ENCODE measurements around the gene PLEKHO1.
A peak's percentile ranks its signal among the peaks of the same experiment; 100 is the strongest.
"Not testable (repeated sequence)": the region's sequence is repeated elsewhere in the genome, so short reads cannot be mapped to it uniquely, and the experiment has no call there.

The PLEKHO1 gene

DNA sequence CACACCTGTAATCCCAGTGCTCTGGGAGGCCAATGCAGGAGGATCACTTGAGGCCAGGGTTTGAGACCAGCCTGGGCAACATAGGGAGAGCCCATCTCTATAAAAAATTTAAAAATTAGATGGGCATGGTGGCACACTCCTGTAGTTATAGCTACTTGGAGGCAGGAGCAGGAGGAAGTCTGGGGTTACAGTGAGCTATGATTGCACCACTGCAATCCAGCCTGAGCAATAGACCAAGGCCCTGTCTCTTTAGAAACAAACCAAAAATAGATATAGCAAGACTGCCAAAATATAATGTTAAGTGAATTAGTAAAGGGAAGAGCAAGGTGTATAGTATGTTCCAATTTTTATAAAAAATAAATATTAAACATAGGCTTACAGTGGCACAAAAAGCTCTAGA is 28.8 kb downstream of the PLEKHO1 start:
- H3K36me3 ChIP-seq (ENCODE audit: control insufficient read depth, insufficient read depth, low read length): no peaks in the 10 kb centered on the region
- no peaks in the 10 kb centered on the region for H3K9me3 ChIP-seq (ENCODE audit: control insufficient read depth, insufficient read depth, low read depth, low read length)
- no peaks in the 10 kb centered on the region for H3K27me3 ChIP-seq (ENCODE audit: control insufficient read depth, insufficient read depth, low read length)
- H3K27ac ChIP-seq (ENCODE audit: low read depth, low read length): no peak overlapping the region
- no peak overlapping the region for H3K9ac ChIP-seq (ENCODE audit: low read length)
- H3K4me1 ChIP-seq (ENCODE audit: control insufficient read depth, insufficient read depth, low read length): peaks cover under 1% of the 10 kb centered on the region; the same call in 1 of the 2 replicates
- no peak overlapping the region for H3K4me3 ChIP-seq (ENCODE audit: low read depth, low read length)

DNA sequence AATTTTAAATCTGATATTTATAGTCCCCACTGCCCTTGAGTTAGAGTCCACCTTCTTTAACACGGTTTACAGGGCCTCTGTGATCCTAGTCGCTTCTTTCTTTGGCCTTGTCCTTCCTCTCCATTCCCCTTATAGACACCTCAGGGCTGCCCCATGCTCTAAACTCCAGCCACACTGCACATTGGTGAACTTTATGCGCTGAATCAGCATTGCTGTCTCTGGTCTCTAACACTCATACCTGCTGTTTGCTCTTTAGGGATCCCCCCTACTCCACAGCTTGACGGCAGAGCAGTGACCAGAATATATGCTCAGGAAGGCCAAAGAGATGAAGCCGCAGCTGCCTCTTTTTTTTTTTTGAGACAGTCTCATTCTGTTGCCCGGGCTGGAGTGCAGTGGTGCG is 30.2 kb downstream of the PLEKHO1 start:
- H3K9me3 ChIP-seq (ENCODE audit: control insufficient read depth, insufficient read depth, low read depth, low read length): no peaks in the 10 kb centered on the region
- H3K27me3 ChIP-seq (ENCODE audit: control insufficient read depth, insufficient read depth, low read length): no peaks in the 10 kb centered on the region
- H3K27ac ChIP-seq (ENCODE audit: low read depth, low read length): no peak overlapping the region
- no peak overlapping the region for H3K4me3 ChIP-seq (ENCODE audit: low read depth, low read length)
- no peaks in the 10 kb centered on the region for H3K4me1 ChIP-seq (ENCODE audit: control insufficient read depth, insufficient read depth, low read length)
- H3K9ac ChIP-seq (ENCODE audit: low read length): no peak overlapping the region
- no peaks in the 10 kb centered on the region for H3K36me3 ChIP-seq (ENCODE audit: control insufficient read depth, insufficient read depth, low read length)

- no peaks in the 10 kb centered on the region for H3K27me3 ChIP-seq (ENCODE audit: control insufficient read depth, insufficient read depth, low read length)
- H3K9ac ChIP-seq (ENCODE audit: low read length): no peak overlapping the region
- H3K4me3 ChIP-seq (ENCODE audit: low read depth, low read length): no peak overlapping the region
- no peaks in the 10 kb centered on the region for H3K4me1 ChIP-seq (ENCODE audit: control insufficient read depth, insufficient read depth, low read length)
- H3K9me3 ChIP-seq (ENCODE audit: control insufficient read depth, insufficient read depth, low read depth, low read length): no peaks in the 10 kb centered on the region
- H3K27ac ChIP-seq (ENCODE audit: low read depth, low read length): no peak overlapping the region
- no peaks in the 10 kb centered on the region for H3K36me3 ChIP-seq (ENCODE audit: control insufficient read depth, insufficient read depth, low read length)
These were observed 30.8 kb downstream of the PLEKHO1 start for GRCh38 chr1:150180474-150180873.

DNA sequence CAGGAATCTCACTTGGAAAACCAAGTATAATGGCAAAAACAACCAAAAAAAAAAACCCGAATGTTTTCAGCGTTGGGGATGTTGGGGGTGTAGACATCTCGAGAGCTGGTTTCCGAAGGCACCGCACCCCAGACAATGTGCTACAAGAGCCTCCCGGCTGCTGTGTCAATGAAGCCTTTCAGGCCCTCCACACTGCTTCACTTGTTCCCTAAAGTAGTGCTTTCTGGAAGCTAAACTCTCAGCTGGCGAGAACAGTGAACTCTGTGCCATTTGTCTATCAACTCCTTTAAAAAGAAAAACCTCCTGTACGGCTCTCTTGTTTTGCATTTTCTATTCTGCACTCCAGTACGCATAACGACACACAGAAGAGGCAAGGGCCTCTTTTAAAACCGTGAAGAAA is 32.5 kb downstream of the PLEKHO1 start:
- Histone ChIP-seq H3K36me3 (ENCODE audit: control insufficient read depth, insufficient read depth, low read length) (no peaks in the 10 kb centered on the region), H3K9me3 (ENCODE audit: control insufficient read depth, insufficient read depth, low read depth, low read length) (no peaks in the 10 kb centered on the region), H3K9ac (ENCODE audit: low read length) (no peak overlapping the region), H3K4me1 (ENCODE audit: control insufficient read depth, insufficient read depth, low read length) (no peaks in the 10 kb centered on the region), H3K27ac (ENCODE audit: low read depth, low read length) (no peak overlapping the region), H3K4me3 (ENCODE audit: low read depth, low read length) (no peak overlapping the region), H3K27me3 (ENCODE audit: control insufficient read depth, insufficient read depth, low read length) (no peaks in the 10 kb centered on the region)

DNA sequence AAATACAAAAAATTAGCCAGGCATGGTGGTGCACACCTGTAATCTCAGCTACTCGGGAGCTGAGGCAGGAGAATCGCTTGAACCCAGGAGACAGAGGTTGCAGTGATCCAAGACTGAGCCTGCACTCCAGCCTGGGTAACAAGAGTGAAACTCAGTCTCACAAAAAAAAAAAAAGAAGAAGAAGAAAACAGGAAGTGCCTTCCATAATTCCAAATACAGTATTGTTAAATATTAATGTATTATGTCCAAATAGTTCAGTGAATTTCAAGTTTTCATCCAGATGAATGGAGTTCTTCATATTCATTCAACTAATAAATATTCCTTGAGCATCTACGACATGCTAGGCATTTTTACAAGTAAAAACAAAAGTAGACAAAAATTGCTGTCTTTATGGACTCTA is 33.3 kb downstream of the PLEKHO1 start:
- Histone ChIP-seq H3K4me1 (ENCODE audit: control insufficient read depth, insufficient read depth, low read length) (0 out of 2 replicates have a peak, but pooled peaks cover 2% of the 10 kb centered on the region), H3K9ac (ENCODE audit: low read length) (no peak overlapping the region), H3K4me3 (ENCODE audit: low read depth, low read length) (no peak overlapping the region), H3K9me3 (ENCODE audit: control insufficient read depth, insufficient read depth, low read depth, low read length) (no peaks in the 10 kb centered on the region), H3K27me3 (ENCODE audit: control insufficient read depth, insufficient read depth, low read length) (no peaks in the 10 kb centered on the region), H3K27ac (ENCODE audit: low read depth, low read length) (no peak overlapping the region), H3K36me3 (ENCODE audit: control insufficient read depth, insufficient read depth, low read length) (no peaks in the 10 kb centered on the region)

GRCh38 chr1:150185481-150185880 is 35.8 kb downstream of the PLEKHO1 start:
- Histone ChIP-seq H3K9ac (ENCODE audit: low read length) (no peak overlapping the region), H3K4me3 (ENCODE audit: low read depth, low read length) (no peak overlapping the region), H3K4me1 (ENCODE audit: control insufficient read depth, insufficient read depth, low read length) (0 out of 2 replicates have a peak, but pooled peaks cover 2% of the 10 kb centered on the region)

GRCh38 chr1:150186438-150186788 is 36.7 kb downstream of the PLEKHO1 start:
- H3K9me3 ChIP-seq (ENCODE audit: control insufficient read depth, insufficient read depth, low read depth, low read length); H3K9ac ChIP-seq (ENCODE audit: low read length); H3K4me3 ChIP-seq (ENCODE audit: low read depth, low read length); H3K27ac ChIP-seq (ENCODE audit: low read depth, low read length); H3K36me3 ChIP-seq (ENCODE audit: control insufficient read depth, insufficient read depth, low read length); H3K27me3 ChIP-seq (ENCODE audit: control insufficient read depth, insufficient read depth, low read length); H3K4me1 ChIP-seq (ENCODE audit: control insufficient read depth, insufficient read depth, low read length): not testable (repeated sequence)

More at GRCh38 chr1:150185481-150185880, 35.8 kb downstream of the PLEKHO1 start:
- Histone ChIP-seq H3K27ac (ENCODE audit: low read depth, low read length) (no peak overlapping the region), H3K36me3 (ENCODE audit: control insufficient read depth, insufficient read depth, low read length) (no peaks in the 10 kb centered on the region), H3K27me3 (ENCODE audit: control insufficient read depth, insufficient read depth, low read length) (no peaks in the 10 kb centered on the region), H3K9me3 (ENCODE audit: control insufficient read depth, insufficient read depth, low read depth, low read length) (no peaks in the 10 kb centered on the region)

GRCh38 chr1:150186789-150187559 is 37.3 kb downstream of the PLEKHO1 start:
- H3K4me3 ChIP-seq (ENCODE audit: low read depth, low read length): no peak overlapping the region
- no peak overlapping the region for H3K27ac ChIP-seq (ENCODE audit: low read depth, low read length)
- H3K9me3 ChIP-seq (ENCODE audit: control insufficient read depth, insufficient read depth, low read depth, low read length): peaks cover 4% of the 10 kb centered on the region; the same call in 1 of the 2 replicates
- H3K27me3 ChIP-seq (ENCODE audit: control insufficient read depth, insufficient read depth, low read length): no peaks in the 10 kb centered on the region
- H3K4me1 ChIP-seq (ENCODE audit: control insufficient read depth, insufficient read depth, low read length): 0 out of 2 replicates have a peak, but pooled peaks cover 2% of the 10 kb centered on the region
- no peaks in the 10 kb centered on the region for H3K36me3 ChIP-seq (ENCODE audit: control insufficient read depth, insufficient read depth, low read length)
- H3K9ac ChIP-seq (ENCODE audit: low read length): no peak overlapping the region

- Histone ChIP-seq H3K36me3 (ENCODE audit: control insufficient read depth, insufficient read depth, low read length) (no peaks in the 10 kb centered on the region), H3K4me3 (ENCODE audit: low read depth, low read length) (no peak overlapping the region), H3K4me1 (ENCODE audit: control insufficient read depth, insufficient read depth, low read length) (0 out of 2 replicates have a peak, but pooled peaks cover 2% of the 10 kb centered on the region), H3K9me3 (ENCODE audit: control insufficient read depth, insufficient read depth, low read depth, low read length) (peaks cover 4% of the 10 kb centered on the region; the same call in 1 of the 2 replicates), H3K9ac (ENCODE audit: low read length) (no peak overlapping the region), H3K27ac (ENCODE audit: low read depth, low read length) (no peak overlapping the region), H3K27me3 (ENCODE audit: control insufficient read depth, insufficient read depth, low read length) (no peaks in the 10 kb centered on the region)
These were observed 37.8 kb downstream of the PLEKHO1 start for GRCh38 chr1:150187560-150187931.

- Histone ChIP-seq H3K4me3 (ENCODE audit: low read depth, low read length) (no peak overlapping the region), H3K27ac (ENCODE audit: low read depth, low read length) (no peak overlapping the region), H3K9ac (ENCODE audit: low read length) (no peak overlapping the region), H3K9me3 (ENCODE audit: control insufficient read depth, insufficient read depth, low read depth, low read length) (peaks cover 13% of the 10 kb centered on the region; the same call in 1 of the 2 replicates), H3K4me1 (ENCODE audit: control insufficient read depth, insufficient read depth, low read length) (peaks cover 8% of the 10 kb centered on the region), H3K27me3 (ENCODE audit: control insufficient read depth, insufficient read depth, low read length) (no peaks in the 10 kb centered on the region), H3K36me3 (ENCODE audit: control insufficient read depth, insufficient read depth, low read length) (no peaks in the 10 kb centered on the region)
These were observed 42.3 kb downstream of the PLEKHO1 start for GRCh38 chr1:150192012-150192411.

- peaks cover 13% of the 10 kb centered on the region; the same call in 1 of the 2 replicates for H3K9me3 ChIP-seq (ENCODE audit: control insufficient read depth, insufficient read depth, low read depth, low read length)
- H3K4me1 ChIP-seq (ENCODE audit: control insufficient read depth, insufficient read depth, low read length): peaks cover 5% of the 10 kb centered on the region
- H3K36me3 ChIP-seq (ENCODE audit: control insufficient read depth, insufficient read depth, low read length): no peaks in the 10 kb centered on the region
- peak overlapping the region; percentile 7; the same call in 1 of the 2 replicates for H3K27ac ChIP-seq (ENCODE audit: low read depth, low read length)
- H3K27me3 ChIP-seq (ENCODE audit: control insufficient read depth, insufficient read depth, low read length): no peaks in the 10 kb centered on the region
- no peak overlapping the region for H3K9ac ChIP-seq (ENCODE audit: low read length)
- no peak overlapping the region for H3K4me3 ChIP-seq (ENCODE audit: low read depth, low read length)
These were observed 44.8 kb downstream of the PLEKHO1 start for GRCh38 chr1:150194381-150195031.

All from HUES6 (cell line).